GM19043 (cell line): ENCODE results near the gene FLG.
"Not testable (repeated sequence)": the region's sequence is repeated elsewhere in the genome, so short reads cannot be mapped to it uniquely, and the experiment has no call there.

Experiments used
- ATAC-seq: cut with Tn5 transposase; IDR thresholded peaks from one replicate; pipeline ENCODE4 v1.9.1; 2021; ENCODE audit warnings: low read depth; ENCODE audit not compliant: unreplicated experiment

The FLG gene

DNA sequence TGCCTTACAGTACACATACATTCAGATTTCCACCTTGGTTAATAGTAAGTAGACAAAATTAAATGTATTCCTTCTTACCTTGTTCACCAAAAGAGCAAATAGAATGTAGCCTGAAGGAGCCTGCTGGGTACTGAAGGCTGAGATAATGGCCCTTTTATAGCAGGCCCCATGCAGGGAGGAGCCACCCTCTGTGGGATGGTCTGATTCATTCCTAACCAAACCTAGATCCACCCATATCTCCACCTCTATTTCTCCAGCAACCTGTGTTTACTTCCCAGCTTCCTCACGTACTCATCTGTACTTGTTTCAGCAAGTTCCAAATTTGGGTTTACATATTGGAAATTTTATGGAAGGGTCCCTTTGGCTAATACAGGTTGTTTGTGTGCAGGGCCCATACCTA is at the start of gene FLG:
Gene FLG (minus strand): TSS at position 129 of the 400 bp plus-strand sequence. CDS start 9,783 bp downstream, outside the sequence.
- no peak for ATAC-seq

DNA sequence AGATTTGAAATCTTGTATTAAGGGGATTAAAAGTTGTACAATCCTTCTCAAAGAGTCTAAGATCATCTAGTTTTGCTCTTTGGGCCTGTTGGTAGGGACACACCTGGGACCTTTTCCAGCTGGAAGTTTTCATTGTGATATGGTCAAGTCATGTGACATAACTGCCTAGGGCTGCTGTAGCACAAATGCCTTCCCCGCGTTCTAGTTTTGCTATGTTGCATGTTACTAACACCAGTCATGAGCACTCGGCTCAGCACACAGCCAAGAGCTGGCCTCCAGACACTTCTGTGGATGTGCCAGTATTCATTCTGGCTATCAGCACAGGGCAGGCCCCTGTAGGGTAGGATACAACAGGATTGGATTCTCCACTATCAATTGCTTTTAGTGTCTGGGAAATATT is 49.4 kb upstream of the FLG start:
- ATAC-seq: no peak

DNA sequence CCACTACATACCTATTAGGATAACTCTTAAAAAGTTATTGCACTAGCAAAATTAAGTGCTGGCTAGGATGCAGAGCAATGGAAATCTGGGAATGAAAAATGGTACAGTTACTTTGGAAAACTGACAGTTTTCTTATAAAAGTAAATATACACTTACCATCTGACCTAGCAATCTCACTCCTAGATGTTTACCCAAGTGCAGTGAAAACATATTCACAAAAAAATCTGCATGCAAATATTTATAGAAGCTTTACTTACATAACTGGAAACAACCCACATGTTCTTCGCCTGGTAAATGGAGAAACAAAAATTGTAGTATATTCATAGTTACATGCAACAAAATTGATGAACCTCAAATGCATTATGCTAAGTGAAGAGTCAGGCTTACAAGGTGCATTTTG is 47.6 kb upstream of the FLG start:
- ATAC-seq: no peak

DNA sequence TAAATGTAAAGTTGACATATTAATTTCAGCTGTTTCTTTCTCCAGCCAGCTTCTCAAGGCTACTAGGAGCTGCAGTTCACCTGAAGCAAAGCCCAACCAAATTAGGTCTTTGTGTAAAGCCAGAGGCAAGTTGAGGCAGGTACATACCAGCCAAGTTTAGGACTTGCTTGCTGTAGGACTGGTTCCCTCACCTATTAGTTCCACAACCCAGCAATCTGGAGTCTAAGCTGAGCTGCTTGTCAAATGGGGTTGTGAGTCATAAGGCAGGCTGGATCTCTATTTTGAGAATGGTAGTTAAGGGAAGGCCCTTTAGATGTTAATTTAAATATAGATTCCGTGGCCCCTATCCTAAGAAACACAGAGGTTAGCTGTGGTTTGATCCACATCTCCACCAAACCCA is 42.4 kb upstream of the FLG start:
- no peak for ATAC-seq

DNA sequence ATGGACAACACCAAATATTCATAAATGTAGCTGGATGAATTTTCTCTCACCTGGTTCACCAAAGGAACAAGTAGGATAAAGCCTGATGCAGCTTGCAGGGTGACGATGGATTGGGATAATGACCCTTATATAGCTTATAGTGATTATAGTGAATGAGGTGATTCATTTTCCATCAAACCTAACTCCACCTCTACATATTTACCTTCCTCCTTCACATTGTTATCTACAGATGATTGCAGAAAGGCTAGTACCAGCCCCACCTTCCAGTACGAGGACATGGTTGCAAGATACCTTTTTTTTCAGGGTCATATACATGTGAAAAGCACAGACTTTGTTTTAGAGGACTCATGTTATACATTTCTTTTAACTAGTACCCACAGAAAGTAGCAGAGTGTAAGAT is 34.9 kb upstream of the FLG start, which contains the start of gene FLG2:
Gene FLG2 (minus strand): TSS at position 101 of the 400 bp plus-strand sequence. CDS start 1,122 bp downstream, outside the sequence.
- ATAC-seq: no peak

DNA sequence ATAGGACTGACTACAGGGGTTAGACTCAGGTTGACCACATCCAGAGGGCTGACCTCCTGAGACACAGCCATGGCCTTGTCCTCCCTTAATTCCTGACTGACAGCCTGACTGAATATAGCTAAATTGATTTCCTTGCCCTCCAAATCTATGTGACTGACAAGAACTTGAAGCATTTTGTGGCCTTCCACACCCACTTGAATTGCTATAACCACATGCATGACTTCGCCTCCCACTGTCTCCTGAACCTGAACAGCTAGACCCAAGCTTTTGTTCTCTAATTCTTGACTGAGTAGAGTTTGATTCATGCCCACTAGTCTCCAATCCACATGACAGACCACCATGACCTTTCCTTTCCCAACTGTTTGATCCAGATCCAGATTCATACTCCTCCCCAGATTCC is 31.7 kb upstream of the FLG start:
- no peak for ATAC-seq

DNA sequence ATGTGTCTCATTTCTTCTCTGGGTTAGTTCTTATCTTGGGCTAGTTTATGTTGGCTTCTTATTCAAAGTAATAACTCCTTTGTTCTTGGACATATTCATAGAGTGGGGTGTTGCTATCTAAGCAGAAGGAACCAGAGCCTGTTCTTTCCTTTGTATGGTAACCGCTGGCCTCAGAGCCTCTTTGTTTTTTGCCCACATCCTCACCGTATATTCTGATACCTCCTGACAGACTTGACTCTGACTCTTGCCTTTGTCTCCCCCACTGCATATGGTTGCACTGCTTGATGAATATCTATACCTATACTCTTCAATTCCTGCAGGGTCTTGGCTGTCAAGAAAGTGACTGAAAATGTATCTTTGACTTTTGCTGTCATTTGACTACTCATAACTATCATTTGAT is 24.6 kb upstream of the FLG start:
- no peak for ATAC-seq

DNA sequence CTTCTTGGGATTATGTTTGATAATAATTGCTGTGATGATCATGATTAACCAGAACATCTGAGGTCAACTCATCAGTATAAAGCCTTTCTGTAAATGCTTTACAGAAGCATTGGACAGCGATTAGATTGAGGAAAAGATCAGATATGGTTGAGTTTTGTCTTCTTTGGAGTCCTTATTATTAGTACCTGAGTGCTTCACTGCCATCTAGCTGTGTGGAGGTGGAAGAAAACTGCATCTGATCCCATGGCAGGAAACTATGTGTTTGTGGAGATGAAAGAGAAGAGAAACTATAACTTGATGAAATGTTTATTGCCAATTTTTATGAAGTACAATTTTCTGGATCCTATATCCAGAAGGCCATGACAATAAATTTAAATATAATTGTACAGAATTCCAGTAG is 23.4 kb upstream of the FLG start:
- no peak for ATAC-seq

DNA sequence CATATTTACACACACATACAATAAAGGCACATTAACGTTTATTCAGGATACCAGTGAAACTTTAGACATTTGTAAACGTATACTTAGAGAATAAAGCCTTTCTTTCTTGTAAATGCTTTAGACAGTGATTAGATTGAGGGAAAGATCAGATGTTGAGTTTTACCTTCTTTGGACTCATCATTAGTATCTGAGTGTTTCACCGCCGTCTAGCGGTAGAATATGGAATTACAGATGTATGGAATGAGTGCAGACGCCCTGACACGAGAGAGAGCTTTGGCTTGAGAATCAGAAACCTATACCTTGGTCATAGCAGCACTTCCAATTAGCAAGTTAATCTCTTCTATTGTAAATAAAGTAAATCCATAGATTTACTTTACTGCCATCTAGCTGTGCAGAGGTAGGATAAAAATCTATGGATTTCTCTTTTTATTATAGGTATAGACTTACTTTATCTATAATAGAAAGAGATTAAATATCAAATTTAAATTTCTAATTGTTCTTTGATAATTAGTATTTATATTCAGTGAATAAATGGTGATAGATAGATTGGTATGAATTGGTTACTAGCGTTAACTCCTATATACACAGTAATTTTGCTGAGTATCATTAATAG is 22.2 kb upstream of the FLG start:
- no peak for ATAC-seq

DNA sequence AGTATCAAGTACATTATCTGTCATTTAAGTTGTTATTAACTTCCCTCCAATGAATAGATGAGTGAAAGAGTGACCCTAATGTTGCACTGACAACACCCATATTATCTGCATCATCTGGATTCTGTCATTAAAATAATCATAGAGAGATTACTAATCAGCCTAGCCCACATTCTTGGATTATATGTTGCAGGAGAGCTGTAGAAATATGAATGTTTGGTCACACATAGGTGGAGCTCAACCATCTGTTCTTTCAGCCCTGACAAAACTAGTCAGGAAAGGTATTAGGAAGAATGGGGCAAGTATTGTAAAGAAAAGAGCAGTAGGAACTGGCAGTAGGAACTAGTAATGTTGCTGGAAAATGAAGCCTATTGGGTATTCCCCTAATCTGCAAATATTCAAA is 19.4 kb upstream of the FLG start:
- ATAC-seq: no peak

DNA sequence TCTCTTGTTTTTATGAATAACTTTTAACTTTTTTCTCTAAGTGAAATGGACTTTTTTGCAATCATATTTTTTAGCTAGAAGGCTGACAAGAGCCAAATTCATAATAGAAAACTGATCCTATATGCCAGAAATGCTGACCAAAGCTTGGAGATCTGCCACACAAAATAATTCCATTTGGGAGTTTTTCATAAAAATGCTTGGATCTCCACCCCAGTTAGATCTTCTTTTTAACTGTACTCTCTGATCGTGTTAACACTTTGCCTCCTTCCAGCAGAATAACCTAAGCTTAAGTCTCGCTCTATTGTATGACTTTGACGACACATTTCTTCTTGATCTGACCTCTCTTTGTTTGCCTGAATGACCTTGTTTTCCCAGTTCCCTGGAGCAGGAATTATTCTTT is 18.0 kb upstream of the FLG start:
- no peak for ATAC-seq

DNA sequence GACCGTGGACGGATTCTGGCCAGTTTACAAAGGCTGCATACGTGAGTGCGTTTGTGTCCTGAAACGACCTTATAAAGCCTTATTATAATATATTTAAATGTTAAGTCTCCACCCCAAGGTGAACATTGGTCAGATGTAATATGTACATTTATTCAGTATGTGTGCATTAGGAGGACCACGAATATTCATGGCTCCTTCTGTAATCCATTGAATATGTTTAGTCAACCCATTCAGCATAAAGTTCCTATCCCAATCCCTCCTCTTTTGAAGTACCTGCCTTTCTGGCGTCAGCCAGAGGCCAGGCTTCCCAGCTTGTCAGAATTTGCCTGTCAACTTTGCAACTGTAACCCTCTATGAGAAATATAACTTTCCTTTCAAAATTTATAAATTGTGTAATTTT is 10.4 kb upstream of the FLG start:
- ATAC-seq: no peak

DNA sequence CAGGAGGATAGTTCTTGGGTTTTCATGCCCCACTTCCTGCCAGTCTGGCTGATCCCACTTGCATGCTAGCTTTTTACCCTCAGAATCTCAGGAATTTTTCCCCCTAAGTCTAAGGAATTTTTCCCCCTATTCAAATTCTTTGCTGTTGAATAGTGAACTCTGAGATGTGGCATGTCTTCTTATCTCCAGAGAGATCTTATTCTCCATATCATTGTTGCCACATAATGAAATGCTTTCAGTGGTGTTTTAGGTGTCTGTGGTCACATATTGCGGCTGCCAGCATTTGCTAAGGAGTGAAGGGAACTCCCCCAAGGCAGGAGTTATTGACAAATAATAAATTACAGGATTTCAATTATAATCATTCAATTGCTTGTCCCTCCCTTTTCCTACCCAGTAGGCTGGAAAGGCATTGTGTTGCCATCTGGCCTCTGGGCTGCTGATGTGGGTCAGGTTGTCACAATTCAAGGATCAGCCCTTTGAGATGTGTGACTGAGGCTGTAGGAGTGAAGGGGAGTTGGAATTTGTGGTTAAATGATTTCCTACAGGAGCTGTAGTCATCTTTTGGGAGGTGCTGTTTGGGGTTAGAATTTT is 3.9 kb upstream of the FLG start:
- ATAC-seq: no peak

DNA sequence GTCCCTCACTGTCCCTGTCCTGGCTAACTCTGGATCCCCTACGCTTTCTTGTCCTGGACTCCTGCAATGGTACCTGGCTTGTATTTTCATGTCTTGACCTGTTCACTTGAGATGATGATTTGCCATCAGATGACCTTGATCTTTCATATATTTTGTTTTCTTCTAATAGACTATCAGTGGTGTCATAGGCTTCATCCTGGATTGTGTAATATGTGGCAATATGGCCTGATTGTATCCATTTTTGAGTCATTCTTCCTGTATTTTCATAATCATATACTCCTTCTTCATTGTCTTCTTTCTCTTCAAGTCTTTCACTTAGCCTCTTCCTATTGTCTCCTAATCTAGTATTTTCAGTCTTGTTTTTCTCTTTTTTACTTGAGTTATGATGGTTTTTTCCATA is 11.1 kb downstream of the FLG start:
- ATAC-seq: no peak

DNA sequence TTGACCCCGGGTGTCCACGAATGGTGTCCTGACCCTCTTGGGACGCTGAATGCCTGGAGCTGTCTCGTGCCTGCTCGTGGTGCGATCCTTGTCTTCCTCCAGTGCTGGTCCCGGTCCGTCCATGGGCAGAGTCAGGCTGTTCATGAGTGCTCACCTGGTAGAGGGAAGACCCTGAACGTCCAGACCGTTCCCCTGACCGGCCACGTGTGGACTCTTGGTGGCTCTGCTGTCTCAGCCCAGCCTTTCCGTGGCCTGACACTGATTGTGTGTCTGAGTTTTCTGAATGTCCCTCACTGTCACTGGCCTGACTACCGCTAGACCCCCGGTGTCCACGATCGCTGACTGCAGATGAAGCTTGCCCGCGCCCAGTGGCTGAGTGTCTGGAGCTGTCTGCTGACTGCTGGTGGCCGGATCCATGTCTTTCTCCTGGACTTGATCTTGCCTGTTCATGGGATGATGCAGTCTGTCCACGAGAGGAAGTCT is 11.7 kb downstream of the FLG start:
- ATAC-seq: no peak

DNA sequence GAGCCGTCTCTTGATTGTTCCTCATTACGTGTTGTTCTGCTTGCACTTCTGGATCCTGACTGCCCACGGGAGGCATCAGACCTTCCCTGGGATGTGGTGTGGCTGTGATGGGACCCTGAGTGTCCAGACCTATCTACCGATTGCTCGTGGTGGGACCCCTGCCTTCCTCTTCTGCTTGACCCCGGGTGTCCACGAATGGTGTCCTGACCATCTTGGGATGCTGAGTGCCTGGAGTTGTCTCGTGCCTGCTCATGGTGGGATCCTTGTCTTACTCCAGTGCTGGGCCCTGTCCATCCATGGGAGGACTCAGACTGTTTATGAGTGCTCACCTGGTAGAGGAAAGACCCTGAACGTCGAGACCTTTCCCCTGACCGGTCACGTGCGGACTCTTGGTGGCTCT is 12.9 kb downstream of the FLG start:
- not testable (repeated sequence) for ATAC-seq

DNA sequence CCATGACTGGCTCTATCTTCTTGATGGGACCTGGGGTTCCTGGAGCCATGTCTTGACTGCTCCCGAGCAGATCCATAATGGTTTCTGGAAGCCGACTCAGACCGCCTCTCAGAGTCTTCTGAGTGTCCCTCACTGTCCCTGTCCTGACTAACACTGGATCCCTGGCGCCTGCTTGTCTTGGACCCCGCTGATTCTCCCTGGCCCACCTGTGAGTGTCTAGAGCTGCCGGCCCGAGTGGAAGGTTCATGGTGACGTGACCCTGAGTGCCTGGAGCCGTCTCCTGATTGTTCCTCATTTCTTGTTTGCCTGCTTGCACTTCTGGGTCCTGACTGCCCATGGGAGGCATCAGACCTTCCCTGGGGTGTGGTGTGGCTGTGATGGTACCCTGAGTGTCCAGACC is 15.1 kb downstream of the FLG start:
- ATAC-seq: no peak

DNA sequence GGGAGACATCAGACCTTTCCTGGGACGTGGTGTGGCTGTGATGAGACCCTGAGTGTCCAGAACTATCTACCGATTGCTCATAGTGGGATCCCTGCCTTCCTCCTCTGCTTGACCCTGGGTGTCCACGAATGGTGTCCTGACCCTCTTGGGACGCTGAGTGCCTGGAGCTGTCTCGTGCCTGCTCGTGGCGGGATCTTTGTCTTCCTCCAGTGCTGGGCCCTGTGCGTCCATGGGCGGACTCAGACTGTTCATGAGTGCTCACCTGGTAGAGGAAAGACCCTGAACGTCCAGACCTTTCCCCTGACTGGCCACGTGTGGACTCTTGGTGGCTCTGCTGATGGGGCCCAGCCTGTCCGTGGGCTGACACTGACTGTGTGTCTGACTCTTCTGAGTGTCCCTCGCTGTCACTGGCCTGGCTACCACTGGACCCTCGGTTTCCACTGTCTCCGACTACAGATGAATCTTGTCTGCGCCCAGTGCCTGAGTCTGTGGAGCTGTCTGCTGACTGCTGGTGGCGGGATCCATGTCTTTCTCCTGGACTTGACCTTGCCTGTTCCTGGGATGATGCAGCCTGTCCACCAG is 15.6 kb downstream of the FLG start:
- not testable (repeated sequence) for ATAC-seq

DNA sequence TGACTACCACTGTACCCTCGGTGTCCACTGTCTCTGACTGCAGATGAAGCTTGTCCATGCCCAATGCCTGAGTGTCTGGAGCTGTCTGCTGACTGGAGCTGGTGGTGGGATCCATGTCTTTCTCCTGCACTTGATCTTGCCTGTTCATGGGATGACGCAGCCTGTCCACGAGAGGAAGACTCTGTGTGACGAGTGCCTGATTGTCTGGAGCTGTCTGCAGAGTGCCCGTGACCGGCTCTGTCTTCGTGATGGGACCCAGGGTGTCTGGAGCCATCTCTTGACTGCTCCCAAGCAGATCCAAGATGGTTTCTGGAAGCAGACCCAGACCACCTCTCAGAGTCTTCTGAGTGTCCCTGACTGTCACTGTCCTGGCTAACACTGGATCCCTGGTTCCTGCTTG is 16.3 kb downstream of the FLG start:
- not testable (repeated sequence) for ATAC-seq

DNA sequence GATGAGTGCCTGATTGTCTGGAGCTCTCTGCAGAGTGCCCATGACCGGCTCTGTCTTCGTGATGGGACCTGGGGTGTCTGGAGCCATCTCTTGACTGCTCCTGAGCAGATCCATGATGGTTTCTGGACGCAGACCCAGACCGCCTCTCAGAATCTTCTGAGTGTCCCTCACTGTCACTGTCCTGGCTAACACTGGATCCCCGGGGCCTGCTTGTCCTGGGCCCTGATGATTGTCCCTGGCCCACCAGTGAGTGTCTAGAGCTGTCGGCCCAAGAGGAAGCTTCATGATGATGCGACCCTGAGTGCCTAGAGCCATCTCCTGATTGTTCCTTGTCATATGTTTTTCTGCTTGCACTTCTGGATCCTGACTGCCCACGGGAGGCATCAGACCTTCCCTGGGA is 17.1 kb downstream of the FLG start:
- ATAC-seq: not testable (repeated sequence)

DNA sequence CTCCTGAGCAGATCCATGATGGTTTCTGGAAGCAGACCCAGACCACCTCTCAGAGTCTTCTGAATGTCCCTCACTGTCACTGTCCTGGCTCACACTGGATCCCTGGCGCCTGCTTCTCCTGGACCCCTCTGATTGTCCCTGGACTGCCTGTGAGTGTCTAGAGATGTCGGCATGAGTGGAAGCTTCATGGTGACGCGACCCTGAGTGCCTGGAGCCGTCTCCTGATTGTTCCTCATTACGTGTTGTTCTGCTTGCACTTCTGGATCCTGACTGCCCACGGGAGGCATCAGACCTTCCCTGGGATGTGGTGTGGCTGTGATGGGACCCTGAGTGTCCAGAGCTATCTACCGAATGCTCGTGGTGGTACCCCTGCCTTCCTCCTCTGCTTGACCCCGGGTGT is 18.9 kb downstream of the FLG start:
- ATAC-seq: not testable (repeated sequence)

DNA sequence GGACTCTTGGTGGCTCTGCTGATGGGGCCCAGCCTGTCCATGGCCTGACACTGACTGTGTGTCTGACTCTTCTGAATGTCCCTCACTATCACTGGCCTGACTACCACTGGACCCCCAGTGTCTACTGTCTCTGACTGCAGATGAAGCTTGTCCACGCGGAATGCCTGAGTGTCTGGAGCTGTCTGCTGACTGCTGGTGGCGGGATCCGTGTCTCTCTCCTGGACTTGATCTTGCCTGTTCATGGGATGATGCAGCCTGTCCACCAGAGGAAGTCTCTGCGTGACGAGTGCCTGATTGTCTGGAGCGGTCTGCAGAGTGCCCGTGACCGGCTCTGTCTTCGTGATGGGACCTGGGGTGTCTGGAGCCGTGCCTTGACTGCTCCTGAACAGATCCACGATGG is 20.3 kb downstream of the FLG start:
- ATAC-seq: not testable (repeated sequence)
